Ovary (tissue), 9 donors: Measurements from ENCODE around the gene UBE2G2. TPM values are rescaled to one million over a fixed set of nuclear protein-coding genes. Genes with fewer than 3 reads are reported as not detected.

ENCODE experiments used
- DNase-seq, 5 donors: peaks; one replicate each; pipeline ENCODE4 v3.0.0-alpha.2; 2019 to 2020
- H3K27ac ChIP-seq, 2 donors: fragments of 200-600 bp; one replicate each; pipeline versions ENCODE4 v1.5.1 to v1.8.0; 2019 to 2022
- H3K27me3 ChIP-seq: fragments of 200-600 bp; one replicate; pipeline ENCODE4 v1.8.0; 2022
- H3K36me3 ChIP-seq: fragments of 200-600 bp; sonication (generic); one replicate; pipeline ENCODE4 v1.5.1; 2019
- H3K4me1 ChIP-seq: one replicate; pipeline ENCODE4 v1.8.1; 2013; ENCODE audit warnings: mild to moderate bottlenecking, moderate library complexity; ENCODE audit not compliant: insufficient read depth
- H3K4me3 ChIP-seq: fragments of 200-600 bp; sonication (generic); one replicate; pipeline ENCODE4 v1.5.1; 2017
- H3K9me3 ChIP-seq, 2 donors: fragments of 200-600 bp in 1 of 2; sonication (generic) in 1 of 2; one replicate each; pipeline versions ENCODE4 v1.5.1 to v1.8.1; 2013 to 2019; ENCODE audit warnings: mild to moderate bottlenecking in 1 of 2, moderate library complexity in 1 of 2
- EP300 ChIP-seq: sonication (generic); formaldehyde crosslinking; IDR thresholded peaks from one replicate; pipeline ENCODE4 v1.6.1; 2017; ENCODE audit warnings: antibody characterized with exemption
- POLR2A ChIP-seq: fragments of 450-650 bp; IDR thresholded peaks from one replicate; pipeline ENCODE4 v1.6.1; 2017; ENCODE audit warnings: antibody characterized with exemption, mild to moderate bottlenecking, moderate library complexity
- WGBS, 3 donors: extraction: QIAGEN DNeasy Blood & Tissue Kit in 1 of 3; methylation state at CpG; one replicate each; pipeline versions ENCODE4 v1.1.5 to v1.1.7; 2013 to 2017; 5-methylcytosine and 5-hydroxymethylcytosine counted together
- intact Hi-C, 4 donors: fragments of 100-400 bp; cut with DNase I; formaldehyde crosslinking; loops; one replicate each; pipeline versions ENCODE4 v1.11.0 to v1.15.1; 2022 to 2023
- polyA plus RNA-seq, 2 donors: library from polyadenylated mRNA; stranded (reverse); fragments of 200-250 nt in 1 of 2; fragments of 350-450 nt in 1 of 2; fragmentation: Illumina TruSeq in 1 of 2; extraction: RNeasy Lipid Tissue Mini Kit (QIAGEN cat#74804) in 1 of 2; gene quantifications; one replicate each; pipeline ENCODE4 v1.2.3, GENCODE V29; 2013 to 2014
- total RNA-seq, 7 donors: library from RNA; depleted of rRNA in 2 of 7; stranded (reverse); fragments of >200 nt in 2 of 7; fragmentation: NEBNext Ultra II Directional in 3 of 7; extraction: Animal tissue kit (Norgen Biotek cat#: 25700) in 3 of 7; gene quantifications; one replicate each; pipeline versions ENCODE4 v1.1.0 to v1.2.4, GENCODE V29; 2016 to 2023
- TF ChIP-seq, protein P1 (sequence below), 3 donors: fragments of 450-650 bp in 2 of 3; fragments of 200-600 bp in 1 of 3; IDR thresholded peaks; one replicate each; pipeline versions ENCODE4 v1.5.1 to v1.8.0; 2016 to 2022; ENCODE audit warnings: antibody characterized with exemption in 3 of 3, mild to moderate bottlenecking in 1 of 3
- donor health status: DM: no; HTN: no; CAD: no; lungs with moderate emphysema.
- donor health status: DM: no; HTN: no; CAD: no.
- donor health status: Bipolar disorder and iron deficiency.
- donor health status: DM: yes; HTN: yes; CAD: no.
- donor health status: DM: no; HTN: no; CAD: no.
- donor health status: DM: yes; HTN: yes; CAD: no.

Gene UBE2G2
- total and polyA plus RNA-seq, 9 donors, result 31.3 to 84.9 (median 66.9) TPM

GRCh38 chr21:44749759-44750674 lies 51.6 kb downstream of the UBE2G2 start:
- intact Hi-C loops, result no loop called here

DNA sequence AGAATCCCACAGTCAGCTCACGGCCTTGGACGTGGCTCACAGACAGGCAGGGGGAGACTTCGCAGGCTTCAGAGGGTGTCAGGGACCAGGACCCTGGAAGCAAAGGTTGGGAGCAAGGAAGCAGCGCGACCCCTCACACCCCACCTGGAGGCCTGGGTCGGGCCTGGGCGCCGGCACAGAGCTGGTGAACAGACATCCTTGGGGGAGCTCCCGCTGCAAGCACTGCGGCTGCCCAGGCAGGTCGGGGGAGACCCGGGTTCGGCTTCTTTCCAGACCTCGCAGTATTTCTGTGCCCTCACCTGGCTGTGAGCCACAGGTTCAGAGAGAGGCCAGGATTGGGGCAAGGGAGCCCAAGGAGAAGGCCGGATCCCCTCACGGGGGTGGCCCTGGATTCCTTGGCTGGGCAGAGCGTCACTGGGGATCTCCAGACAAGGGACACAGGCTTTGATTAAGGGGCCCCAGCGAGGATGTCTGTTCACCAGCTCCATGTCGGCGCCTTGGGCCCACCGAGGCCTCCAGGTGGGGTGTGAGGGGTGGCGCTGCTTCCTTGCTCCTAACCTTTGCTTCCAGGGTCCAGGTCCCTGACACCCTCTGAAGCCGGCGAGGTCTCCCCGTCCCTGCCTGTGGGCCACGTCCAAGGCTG lies 52.4 kb downstream of the UBE2G2 start:
- Histone ChIP-seq H3K27ac (no peak overlapping the region), H3K36me3 (no peaks in the 10 kb centered on the region), H3K4me3 (no peak overlapping the region), H3K9me3 (peaks cover 0 to 3% of the 10 kb centered on the region in 2 donors), H3K27me3 (no peaks in the 10 kb centered on the region), H3K4me1 (no peaks in the 10 kb centered on the region)
- intact Hi-C loops, result no loop called here
- TF ChIP-seq POLR2A (no peak), EP300 (no peak)
- TF ChIP-seq, protein P1, sequence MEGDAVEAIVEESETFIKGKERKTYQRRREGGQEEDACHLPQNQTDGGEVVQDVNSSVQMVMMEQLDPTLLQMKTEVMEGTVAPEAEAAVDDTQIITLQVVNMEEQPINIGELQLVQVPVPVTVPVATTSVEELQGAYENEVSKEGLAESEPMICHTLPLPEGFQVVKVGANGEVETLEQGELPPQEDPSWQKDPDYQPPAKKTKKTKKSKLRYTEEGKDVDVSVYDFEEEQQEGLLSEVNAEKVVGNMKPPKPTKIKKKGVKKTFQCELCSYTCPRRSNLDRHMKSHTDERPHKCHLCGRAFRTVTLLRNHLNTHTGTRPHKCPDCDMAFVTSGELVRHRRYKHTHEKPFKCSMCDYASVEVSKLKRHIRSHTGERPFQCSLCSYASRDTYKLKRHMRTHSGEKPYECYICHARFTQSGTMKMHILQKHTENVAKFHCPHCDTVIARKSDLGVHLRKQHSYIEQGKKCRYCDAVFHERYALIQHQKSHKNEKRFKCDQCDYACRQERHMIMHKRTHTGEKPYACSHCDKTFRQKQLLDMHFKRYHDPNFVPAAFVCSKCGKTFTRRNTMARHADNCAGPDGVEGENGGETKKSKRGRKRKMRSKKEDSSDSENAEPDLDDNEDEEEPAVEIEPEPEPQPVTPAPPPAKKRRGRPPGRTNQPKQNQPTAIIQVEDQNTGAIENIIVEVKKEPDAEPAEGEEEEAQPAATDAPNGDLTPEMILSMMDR (IDR thresholded peaks at IDR 0.05), result no peak
- WGBS, 3 donors, result 45 to 65% (median 46%) methylated on average over 26 of the region's 26 CpGs
- no peak for DNase-seq

More at GRCh38 chr21:44749759-44750674, 51.6 kb downstream of the UBE2G2 start:
- Histone ChIP-seq H3K9me3 (no peaks in the 10 kb centered on the region), H3K27ac (no peak overlapping the region), H3K4me3 (no peak overlapping the region), H3K36me3 (no peaks in the 10 kb centered on the region), H3K4me1 (no peaks in the 10 kb centered on the region), H3K27me3 (no peaks in the 10 kb centered on the region)
- 82 to 89% (median 83%) methylated on average over 43 to 47 of the region's 47 CpGs for WGBS, 3 donors
- no peak for DNase-seq
- TF ChIP-seq POLR2A (no peak), EP300 (no peak)
- TF ChIP-seq, protein P1 (IDR thresholded peaks at IDR 0.05), result no peak

DNA sequence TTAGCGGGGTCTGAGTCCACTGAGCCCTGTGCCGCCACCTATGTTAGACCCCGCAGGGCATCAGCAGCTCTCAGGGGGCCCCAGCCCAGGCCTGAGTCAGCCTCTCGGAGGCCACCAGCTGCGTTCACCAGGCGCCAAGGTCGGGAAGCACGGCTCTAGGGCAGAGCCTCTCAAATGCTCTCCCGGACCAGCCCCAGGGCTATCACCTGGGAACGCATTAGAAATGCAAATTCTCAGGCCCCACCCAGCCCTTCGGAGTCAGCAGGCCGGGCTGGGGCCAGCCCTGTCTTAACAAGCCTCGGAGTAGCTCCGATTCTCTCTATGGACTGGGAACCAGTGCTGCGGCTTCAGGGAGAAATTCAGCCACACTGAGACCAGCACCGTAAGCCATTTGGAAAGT lies 53.0 kb downstream of the UBE2G2 start:
- Histone ChIP-seq H3K4me1 (no peaks in the 10 kb centered on the region), H3K4me3 (no peak overlapping the region), H3K27ac (no peak overlapping the region), H3K9me3 (peaks cover 0 to 3% of the 10 kb centered on the region in 2 donors), H3K36me3 (no peaks in the 10 kb centered on the region), H3K27me3 (no peaks in the 10 kb centered on the region)
- TF ChIP-seq POLR2A (no peak), EP300 (no peak)
- TF ChIP-seq, protein P1 (IDR thresholded peaks at IDR 0.05), result no peak
- intact Hi-C loops, result no loop called here
- WGBS, 3 donors, result 40 to 54% (median 40%) methylated on average over 16 of the region's 16 CpGs
- DNase-seq, result no peak

GRCh38 chr21:44742418-44743153 lies 59.0 kb downstream of the UBE2G2 start:
- TF ChIP-seq EP300 (no peak), POLR2A (no peak)
- TF ChIP-seq, protein P1 (IDR thresholded peaks at IDR 0.05), result no peak
- 78 to 85% (median 83%) methylated on average over 1 of the region's 1 CpG for WGBS, 3 donors
- no peak for DNase-seq
- H3K27ac ChIP-seq, result no peak overlapping the region
- no peaks in the 10 kb centered on the region for H3K4me1 ChIP-seq
- no peak overlapping the region for H3K4me3 ChIP-seq
- peaks cover 0 to 3% of the 10 kb centered on the region in 2 donors for H3K9me3 ChIP-seq
- intact Hi-C loops, result no loop called here
- H3K36me3 ChIP-seq, result no peaks in the 10 kb centered on the region
- no peaks in the 10 kb centered on the region for H3K27me3 ChIP-seq
